ENCODE measurements around the gene SLC39A3.

GRCh38 chr19:2690856-2691255, 49.0 kb downstream of the SLC39A3 start:
- no peak for TF ChIP-seq CTCF (IDR thresholded peaks at IDR 0.05; ENCODE audit: low read length)
- no peak for TF ChIP-seq EZH2 (IDR thresholded peaks at IDR 0.05; ENCODE audit: borderline replicate concordance, low read length)

Measured in OCI-LY1 (cell line).